Measurements from ENCODE around the gene C2CD4A. TPM values are rescaled to one million over a fixed set of nuclear protein-coding genes. Genes with fewer than 3 reads are reported as not detected.

C2CD4A gene
- total RNA-seq, 2 donors from 2014 or later: 0.14 to 0.20 TPM

DNA sequence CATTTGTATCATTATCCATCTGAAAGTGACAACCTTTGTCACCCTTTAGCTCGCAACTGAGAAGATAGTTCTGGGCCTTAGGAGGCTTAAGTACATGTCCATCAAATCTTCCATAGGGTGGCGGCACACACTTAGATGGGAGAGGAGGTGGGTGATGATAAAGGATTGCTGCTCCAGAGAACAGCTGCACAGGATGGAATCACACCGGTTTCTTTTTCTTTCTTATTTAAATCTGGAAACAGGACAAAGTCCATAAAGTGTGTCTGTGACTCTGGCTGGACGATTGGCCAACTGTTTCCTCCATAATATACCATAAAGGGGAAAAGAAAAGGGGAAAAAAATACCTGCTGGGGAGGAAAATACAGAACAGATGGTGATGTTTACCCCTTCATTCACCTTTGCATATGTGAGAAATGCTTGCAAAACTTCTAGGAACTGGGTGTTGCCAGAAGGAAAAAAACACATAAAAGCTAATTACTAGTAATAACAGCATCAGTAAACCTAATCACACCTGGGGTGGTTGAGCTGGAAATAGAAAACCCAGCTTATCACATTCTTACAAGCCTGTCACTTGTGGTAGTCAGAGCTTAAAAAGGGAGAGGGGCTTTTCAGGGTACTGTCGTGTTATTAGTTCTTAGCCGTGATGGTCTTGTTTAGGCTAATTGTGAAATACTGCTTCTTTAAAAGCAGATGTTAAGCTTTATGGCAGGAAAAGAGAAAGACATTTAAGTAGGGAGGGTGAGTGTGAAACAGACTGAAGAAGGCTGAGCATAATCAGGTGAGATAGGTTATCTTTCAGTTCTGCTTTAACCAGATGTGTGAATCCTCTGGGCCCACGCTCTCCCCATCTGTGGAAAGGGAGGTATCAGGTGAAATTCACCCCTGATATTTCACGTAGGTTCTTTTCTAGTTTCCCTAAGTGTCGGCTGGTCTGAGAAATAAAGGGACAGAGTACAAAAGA is 16.7 kb downstream of the C2CD4A start:
- Mint-ChIP-seq H3K36me3 (peaks cover 6 to 7% of the 10 kb centered on the region in 2 donors), H3K9me3 (no peaks in the 10 kb centered on the region), H3K27ac (no peak overlapping the region)
- ATAC-seq (no peak), DNase-seq (ENCODE audit: low spot score in 2 of 2) (no peak)

DNA sequence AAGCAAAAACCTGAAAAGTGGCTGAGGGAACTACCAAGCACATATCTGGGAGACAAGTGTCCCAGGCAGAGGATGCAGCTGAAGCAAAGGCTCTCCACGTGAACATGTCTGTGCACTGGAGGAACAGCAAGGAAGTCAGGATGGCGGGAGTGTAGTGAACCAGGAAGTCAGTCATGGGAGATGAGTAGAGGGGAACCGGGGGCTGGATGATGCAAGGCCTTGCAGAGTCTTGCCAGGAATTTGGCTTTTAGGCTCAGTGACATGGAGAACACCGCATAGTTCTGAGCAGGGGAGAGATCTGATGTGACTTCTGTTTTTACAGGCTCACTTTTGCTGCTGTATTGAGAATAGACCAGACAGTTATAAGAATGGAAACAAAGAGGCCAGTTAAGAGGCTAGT is 19.0 kb downstream of the C2CD4A start:
- ATAC-seq (no peak), DNase-seq (ENCODE audit: low spot score in 2 of 2) (no peak)
- no peaks in the 10 kb centered on the region for H3K9me3 Mint-ChIP-seq
- no peak overlapping the region for H3K27ac Mint-ChIP-seq
- H3K36me3 Mint-ChIP-seq: peaks cover 6 to 7% of the 10 kb centered on the region in 2 donors

DNA sequence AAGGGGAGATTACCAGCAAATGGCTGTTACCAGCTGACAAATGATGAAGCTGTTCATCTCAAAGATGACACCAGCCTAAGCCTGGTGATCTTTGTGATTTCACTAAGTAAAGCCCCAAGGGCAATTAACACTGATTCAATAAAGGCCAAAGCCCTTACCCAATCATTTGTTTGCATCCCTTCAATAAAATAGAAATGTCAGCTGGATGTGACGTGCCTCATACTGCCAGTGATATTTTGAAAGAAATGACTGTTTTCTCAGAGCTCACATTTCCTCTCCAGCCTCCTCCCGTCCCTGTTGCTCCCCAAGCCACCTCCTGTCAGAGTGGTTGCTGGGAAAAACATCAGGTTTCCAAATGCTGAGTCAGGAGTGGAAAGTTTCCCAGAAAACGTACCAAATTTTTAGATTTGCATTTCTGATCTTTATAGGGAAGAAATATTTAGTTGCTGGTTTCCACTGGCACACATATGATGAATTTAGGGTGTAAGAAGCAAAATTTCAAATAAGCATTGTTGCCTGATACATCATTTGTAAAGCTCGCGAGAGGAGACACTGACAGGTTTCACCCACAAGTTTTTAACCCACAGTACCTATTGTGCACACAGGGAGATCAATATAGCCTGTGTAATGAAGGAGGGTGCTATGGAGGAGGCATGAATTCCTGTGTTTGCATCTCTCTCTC is 21.0 kb downstream of the C2CD4A start:
- ATAC-seq (no peak), DNase-seq (ENCODE audit: low spot score in 2 of 2) (no peak)
- Mint-ChIP-seq H3K36me3 (peaks cover 6 to 7% of the 10 kb centered on the region in 2 donors), H3K9me3 (no peaks in the 10 kb centered on the region), H3K27ac (no peak overlapping the region)

DNA sequence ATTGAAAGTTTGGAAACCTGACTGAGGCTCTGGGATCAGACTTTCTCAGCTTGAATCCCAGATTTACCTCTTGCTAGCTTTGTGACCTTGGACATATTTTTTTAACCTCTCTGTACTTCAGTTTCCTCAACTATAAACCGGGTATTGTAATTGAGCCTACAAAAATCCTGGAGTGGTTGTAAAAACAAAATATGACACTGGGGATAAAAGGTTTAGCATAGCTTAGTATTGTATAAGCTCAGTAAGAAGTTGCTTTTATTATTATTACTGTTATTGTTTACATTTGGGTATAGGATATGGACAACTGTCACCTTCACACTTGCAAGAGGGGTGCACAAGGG is 21.5 kb downstream of the C2CD4A start:
- Mint-ChIP-seq H3K9me3 (no peaks in the 10 kb centered on the region), H3K36me3 (peaks cover 6 to 7% of the 10 kb centered on the region in 2 donors), H3K27ac (no peak overlapping the region)
- no peak for DNase-seq (ENCODE audit: low spot score in 2 of 2)
- no peak for ATAC-seq

DNA sequence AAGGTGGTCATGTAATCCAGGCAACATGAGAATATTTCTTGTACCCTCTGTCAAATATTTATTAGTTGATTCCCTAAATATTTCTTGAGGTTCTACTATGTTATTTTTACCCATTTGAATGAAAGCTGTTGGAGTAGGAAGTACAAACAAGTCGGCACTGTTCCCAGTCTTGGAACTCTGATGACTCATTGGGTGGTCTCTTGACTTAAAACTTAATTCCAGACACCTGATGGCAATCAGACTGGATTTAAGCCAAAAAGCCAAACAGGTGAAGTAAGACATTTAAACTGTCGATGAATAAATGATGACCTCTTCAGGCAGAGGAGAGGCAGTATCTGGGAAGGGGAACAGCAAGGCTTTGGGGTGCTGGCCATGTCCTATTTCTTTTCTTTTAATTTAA is 22.8 kb downstream of the C2CD4A start:
- no peak overlapping the region for H3K27ac Mint-ChIP-seq
- H3K9me3 Mint-ChIP-seq: no peaks in the 10 kb centered on the region
- DNase-seq (ENCODE audit: low spot score in 2 of 2): no peak
- H3K36me3 Mint-ChIP-seq: no peaks in the 10 kb centered on the region
- no peak for ATAC-seq

DNA sequence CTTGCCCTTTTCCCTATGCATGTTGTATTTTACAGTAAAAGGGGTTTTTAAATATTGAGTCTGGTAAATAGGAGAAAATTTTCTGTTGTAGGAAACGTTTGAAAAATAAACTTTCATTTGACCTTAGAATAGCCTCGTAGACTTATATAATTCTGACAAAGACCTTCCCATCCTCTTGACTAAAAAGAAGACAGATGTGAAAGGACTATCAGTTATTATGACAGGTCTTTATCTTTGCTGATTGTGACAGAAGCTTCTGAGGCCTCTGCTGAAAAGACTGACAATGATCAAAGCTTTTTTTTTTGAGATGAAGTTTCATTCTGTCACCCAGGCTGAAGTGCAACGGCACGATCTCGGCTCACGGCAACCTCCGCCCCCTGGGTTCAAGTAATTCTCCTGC is 24.2 kb downstream of the C2CD4A start:
- Mint-ChIP-seq H3K27ac (no peak overlapping the region), H3K9me3 (no peaks in the 10 kb centered on the region)

DNA sequence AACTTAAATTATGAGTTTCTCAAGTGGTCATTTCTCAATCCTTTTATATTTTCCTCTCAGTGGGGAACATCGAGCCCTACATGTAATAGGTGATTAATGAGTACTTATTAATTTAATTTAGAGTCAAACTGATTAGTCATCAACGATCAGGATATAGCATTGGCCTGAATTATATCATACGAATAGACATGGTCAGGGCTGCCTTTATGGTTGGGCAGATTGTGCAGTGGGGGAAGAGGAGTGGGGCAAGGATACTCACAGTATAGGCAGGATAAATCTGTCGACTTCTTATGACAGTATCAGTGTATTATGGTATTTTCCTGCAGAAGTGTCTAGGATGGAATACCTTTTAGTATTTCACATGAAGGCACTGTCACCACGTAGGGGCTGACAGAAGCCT is 27.0 kb downstream of the C2CD4A start:
- ATAC-seq (no peak), DNase-seq (ENCODE audit: low spot score in 2 of 2) (no peak)
- no peaks in the 10 kb centered on the region for H3K9me3 Mint-ChIP-seq
- no peak overlapping the region for H3K27ac Mint-ChIP-seq
- H3K36me3 Mint-ChIP-seq: no peaks in the 10 kb centered on the region

More for the DNA sequence above, 24.2 kb downstream of the C2CD4A start:
- DNase-seq (ENCODE audit: low spot score in 2 of 2) (no peak), ATAC-seq (no peak)
- no peaks in the 10 kb centered on the region for H3K36me3 Mint-ChIP-seq

DNA sequence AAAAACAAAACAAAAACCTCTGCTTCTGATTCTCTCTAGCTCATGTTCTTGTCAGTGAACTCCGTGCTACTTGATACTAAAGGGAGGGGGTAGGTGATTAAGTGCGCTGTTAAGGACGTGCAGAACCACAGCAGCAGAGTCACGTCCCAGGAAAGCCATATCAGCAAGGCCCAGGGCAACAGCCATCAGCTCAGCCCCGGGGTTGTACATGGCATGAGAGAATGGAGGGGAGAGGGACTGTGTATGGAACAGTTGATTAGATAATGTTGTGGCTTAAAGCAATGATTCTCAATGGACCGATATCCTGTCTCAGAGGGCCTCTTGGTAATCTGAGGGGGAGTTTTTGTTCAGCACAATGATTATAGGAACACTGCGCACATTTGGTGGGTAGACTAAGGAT is 27.6 kb downstream of the C2CD4A start:
- Mint-ChIP-seq H3K9me3 (no peaks in the 10 kb centered on the region), H3K27ac (no peak overlapping the region), H3K36me3 (no peaks in the 10 kb centered on the region)
- DNase-seq (ENCODE audit: low spot score in 2 of 2) (no peak), ATAC-seq (no peak)

DNA sequence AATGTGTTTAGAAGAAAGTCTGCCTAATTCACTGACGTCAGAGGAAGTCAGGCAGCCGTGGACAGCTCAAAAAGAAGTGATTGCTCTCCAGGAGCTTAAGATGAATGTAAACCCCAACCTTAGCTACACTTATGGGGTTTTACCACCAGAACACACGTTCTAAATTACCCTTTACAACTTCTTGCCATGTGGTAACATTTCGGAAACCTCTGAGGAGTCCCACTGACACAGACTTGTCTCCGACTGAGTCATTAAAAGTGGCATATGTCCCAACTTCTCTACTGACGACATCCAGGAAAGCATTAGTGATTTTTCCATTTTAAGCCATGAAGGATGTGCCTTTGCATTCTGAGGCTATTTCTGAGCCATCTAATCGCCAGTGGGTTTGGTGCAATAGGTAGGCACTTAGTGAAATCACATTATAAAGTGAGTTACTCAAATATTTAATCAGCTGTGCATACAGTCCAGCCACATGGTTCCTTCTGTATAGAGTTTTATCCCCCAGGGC is 32.4 kb downstream of the C2CD4A start:
- Mint-ChIP-seq H3K36me3 (no peaks in the 10 kb centered on the region), H3K9me3 (no peaks in the 10 kb centered on the region), H3K27ac (no peak overlapping the region)
- DNase-seq (ENCODE audit: low spot score in 2 of 2) (no peak), ATAC-seq (peak in 1 of 2 donors; percentile 52)

DNA sequence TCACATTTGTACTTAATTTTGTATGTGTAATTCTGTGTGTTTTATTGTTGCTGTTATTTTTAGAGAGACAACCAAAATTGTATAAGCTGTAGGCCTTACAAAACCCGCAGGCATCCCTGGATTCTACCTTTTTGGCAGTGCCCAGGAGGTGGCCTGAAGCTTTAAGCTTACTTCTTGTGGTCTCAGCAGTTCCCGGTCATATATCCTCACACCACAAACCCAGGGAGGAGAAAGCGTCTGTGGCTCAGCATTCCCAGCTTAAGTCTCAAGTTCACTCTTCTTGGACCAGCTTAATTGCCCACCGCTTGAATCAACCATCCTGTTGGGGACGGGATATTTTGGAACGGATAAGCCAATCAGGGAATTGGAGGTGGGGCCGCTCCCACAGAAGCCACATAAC is 36.7 kb downstream of the C2CD4A start:
- ATAC-seq (no peak), DNase-seq (ENCODE audit: low spot score in 2 of 2) (no peak)
- no peaks in the 10 kb centered on the region for H3K36me3 Mint-ChIP-seq
- peak overlapping the region in 1 of 2 donors; percentile 17 for H3K27ac Mint-ChIP-seq
- no peaks in the 10 kb centered on the region for H3K9me3 Mint-ChIP-seq

DNA sequence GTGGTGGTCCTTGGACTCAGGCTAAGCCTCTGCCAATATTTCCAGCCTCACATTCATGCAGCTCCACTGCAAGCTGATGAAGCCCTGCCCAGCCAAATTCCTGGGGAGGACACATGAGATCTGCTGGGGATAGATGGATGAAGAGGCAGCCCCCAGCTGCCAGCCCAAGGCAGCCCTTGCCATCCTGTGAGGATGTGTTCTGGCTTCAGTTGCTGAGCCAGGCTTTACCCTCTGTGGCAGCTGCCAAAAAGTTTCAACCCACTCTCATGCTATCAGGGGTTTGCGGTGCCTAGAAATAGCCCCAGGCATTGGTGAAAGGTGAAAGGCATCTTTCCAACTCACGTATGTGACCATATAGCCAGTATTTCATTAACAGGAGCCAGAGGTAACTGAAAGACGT is 37.6 kb downstream of the C2CD4A start:
- H3K27ac Mint-ChIP-seq: no peak overlapping the region
- ATAC-seq (no peak), DNase-seq (ENCODE audit: low spot score in 2 of 2) (no peak)
- no peaks in the 10 kb centered on the region for H3K36me3 Mint-ChIP-seq
- no peaks in the 10 kb centered on the region for H3K9me3 Mint-ChIP-seq

DNA sequence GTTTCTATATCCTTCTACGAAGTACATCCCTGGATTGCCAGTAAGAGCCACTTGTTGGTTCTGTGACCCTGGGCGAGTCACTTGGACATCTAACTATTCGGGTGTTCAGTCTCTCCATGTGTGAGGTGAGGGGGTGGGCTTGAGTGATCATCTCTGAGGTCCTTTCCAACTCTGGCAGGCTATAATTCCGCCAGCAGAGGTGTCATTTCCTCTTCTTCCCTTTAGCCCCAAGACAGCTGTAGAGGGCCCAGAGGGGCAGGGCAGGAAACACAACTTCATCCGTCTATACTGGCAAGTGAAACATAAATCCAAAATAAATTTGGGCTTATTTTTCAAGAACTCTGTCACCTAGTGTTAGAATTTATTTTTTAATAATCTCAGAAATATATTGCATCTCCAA is 38.1 kb downstream of the C2CD4A start:
- no peaks in the 10 kb centered on the region for H3K9me3 Mint-ChIP-seq
- H3K27ac Mint-ChIP-seq: no peak overlapping the region
- no peaks in the 10 kb centered on the region for H3K36me3 Mint-ChIP-seq
- DNase-seq (ENCODE audit: low spot score in 2 of 2) (no peak), ATAC-seq (no peak)

DNA sequence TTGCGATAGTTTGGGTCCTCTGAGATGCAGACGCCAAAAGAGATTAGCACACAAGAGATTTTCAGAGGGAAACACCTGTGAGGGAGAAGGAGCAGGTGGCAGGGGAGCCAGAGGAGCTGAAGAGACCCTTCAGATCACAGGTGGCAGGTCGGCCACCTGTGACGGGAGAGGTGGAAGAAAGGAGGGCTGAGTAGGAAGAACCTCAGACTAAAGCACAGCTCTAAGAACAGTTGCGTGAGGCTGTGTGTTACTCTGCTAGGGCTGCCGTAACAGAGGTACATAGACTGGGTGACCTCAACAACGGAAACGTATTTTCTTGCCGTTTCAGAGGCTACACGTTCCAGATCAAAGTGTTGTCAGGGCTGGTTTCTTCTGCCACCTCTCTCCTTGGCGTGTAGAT is 38.5 kb downstream of the C2CD4A start:
- DNase-seq (ENCODE audit: low spot score in 2 of 2) (no peak), ATAC-seq (no peak)
- H3K36me3 Mint-ChIP-seq: no peaks in the 10 kb centered on the region
- H3K27ac Mint-ChIP-seq: no peak overlapping the region
- H3K9me3 Mint-ChIP-seq: no peaks in the 10 kb centered on the region

DNA sequence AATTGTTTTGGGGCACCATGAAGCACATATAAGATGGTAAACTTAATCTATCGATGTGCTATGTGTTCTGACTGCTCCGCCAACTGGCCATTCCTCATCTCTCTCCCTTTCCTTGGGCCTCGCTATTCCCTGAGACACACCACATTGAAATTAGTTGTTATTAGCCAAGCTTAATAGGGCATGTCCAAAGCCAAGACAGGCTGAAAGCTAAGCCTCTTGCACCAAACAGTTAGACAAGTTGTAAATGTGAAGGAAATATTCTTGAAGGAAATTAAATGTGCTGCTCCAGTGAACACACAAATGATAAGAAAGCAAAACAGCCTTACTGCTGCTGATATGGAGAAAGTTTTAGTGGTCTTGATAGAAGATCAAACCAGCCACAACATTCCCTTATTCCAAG is 39.3 kb downstream of the C2CD4A start:
- H3K27ac Mint-ChIP-seq: no peak overlapping the region
- DNase-seq (ENCODE audit: low spot score in 2 of 2): no peak
- no peak for ATAC-seq
- H3K36me3 Mint-ChIP-seq: no peaks in the 10 kb centered on the region
- H3K9me3 Mint-ChIP-seq: no peaks in the 10 kb centered on the region

DNA sequence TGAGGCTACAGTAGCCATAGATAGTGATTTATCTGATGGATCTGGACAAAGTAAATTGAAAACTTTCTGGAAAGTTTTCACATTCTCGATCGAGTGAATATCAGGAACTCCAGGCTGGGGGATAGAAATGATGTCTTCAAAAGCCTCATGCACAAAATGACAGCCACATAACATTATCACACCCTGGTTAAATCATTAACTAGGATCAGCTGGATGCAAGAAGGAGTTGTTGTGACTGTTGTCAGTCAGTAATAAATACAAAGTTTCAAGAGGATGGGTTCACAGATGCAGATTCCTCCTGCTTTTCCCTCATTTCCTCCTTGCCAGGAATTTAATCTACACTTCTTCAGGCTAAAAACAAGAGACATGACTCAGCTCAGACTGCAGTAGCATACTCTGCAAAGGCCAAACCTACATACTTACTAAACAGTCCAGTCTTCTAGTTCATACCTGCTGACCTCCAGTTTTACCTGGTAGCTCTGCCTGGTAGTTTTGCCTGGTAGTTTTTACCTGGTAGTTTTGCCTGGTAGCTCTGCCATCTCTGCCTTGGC is 40.9 kb downstream of the C2CD4A start:
- DNase-seq (ENCODE audit: low spot score in 2 of 2) (no peak), ATAC-seq (no peak)
- H3K36me3 Mint-ChIP-seq: no peaks in the 10 kb centered on the region
- H3K9me3 Mint-ChIP-seq: peaks cover 0 to 2% of the 10 kb centered on the region in 2 donors
- no peak overlapping the region for H3K27ac Mint-ChIP-seq

DNA sequence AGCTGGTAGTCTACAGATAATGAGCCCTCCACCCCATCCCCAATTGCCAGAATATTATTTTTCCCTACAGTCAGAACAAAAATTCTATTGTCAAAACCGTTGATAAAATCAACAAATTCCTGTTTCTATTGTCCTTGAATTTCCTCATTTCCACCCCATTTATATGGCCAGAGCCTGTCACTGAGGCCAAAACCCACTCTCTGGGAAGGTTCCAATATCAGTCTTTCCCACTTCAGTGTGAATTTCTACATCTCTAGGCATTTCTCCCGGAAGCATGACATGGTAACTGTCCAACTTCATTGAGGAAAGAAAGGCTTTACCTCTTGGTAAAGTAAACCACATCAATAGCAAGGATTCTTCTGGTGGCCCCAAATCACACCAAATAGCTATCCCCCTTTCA is 41.6 kb downstream of the C2CD4A start:
- peaks cover 0 to 3% of the 10 kb centered on the region in 2 donors for H3K9me3 Mint-ChIP-seq
- no peak for ATAC-seq
- H3K36me3 Mint-ChIP-seq: no peaks in the 10 kb centered on the region
- DNase-seq (ENCODE audit: low spot score in 2 of 2): no peak
- no peak overlapping the region for H3K27ac Mint-ChIP-seq

DNA sequence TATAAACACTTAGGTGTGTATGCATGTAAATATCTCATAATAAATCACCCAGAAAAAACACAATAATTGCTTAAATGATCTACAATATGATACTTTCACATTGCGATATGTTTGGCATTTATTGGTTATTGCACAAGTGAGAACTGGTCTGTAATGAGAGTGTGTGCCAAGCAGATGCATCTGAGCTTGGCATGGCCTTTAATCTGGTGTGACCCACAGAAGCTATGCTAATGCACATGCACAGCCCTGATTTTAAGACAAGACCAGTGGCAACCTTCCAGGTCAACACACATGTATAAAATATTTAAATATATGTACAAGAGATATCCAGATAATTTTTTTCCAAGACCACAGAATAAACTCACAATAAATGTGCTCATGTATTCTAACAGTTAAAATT is 42.7 kb downstream of the C2CD4A start:
- DNase-seq (ENCODE audit: low spot score in 2 of 2): no peak
- Mint-ChIP-seq H3K36me3 (no peaks in the 10 kb centered on the region), H3K9me3 (peaks cover 0 to 3% of the 10 kb centered on the region in 2 donors), H3K27ac (no peak overlapping the region)
- ATAC-seq: no peak

All from activated naive CD4-positive, alpha-beta T cell treated with anti-CD3 and anti-CD28 coated beads, Interleukin-2, amount 50 U/mL, for 72 hours (primary cell).